ENCODE measurements around the gene JUNB.

JUNB gene

GRCh38 chr19:12782174-12782423 is 9.2 kb upstream of the JUNB start:
- H3K4me3 ChIP-seq (ENCODE audit: low read length) = peak overlapping the region; percentile 49
- no peak for DNase-seq (ENCODE audit: low read depth)
- TF ChIP-seq CTCF (conservative IDR thresholded peaks at IDR 0.05; ENCODE audit: low read depth, low read length) = no peak

- TF ChIP-seq CTCF (conservative IDR thresholded peaks at IDR 0.05; ENCODE audit: low read depth, low read length) = peak; percentile 6
- peak overlapping the region; percentile 49 for H3K4me3 ChIP-seq (ENCODE audit: low read length)
- DNase-seq (ENCODE audit: low read depth) = no peak
These were observed 8.6 kb upstream of the JUNB start for GRCh38 chr19:12782424-12783290.

- H3K4me3 ChIP-seq (ENCODE audit: low read length) = peak overlapping the region; percentile 49
These were observed 7.9 kb upstream of the JUNB start for GRCh38 chr19:12783291-12783848.

GRCh38 chr19:12783849-12784393 is 7.4 kb upstream of the JUNB start:
- no peak overlapping the region for H3K4me3 ChIP-seq (ENCODE audit: low read length)
- DNase-seq (ENCODE audit: low read depth) = no peak
- no peak for TF ChIP-seq CTCF (conservative IDR thresholded peaks at IDR 0.05; ENCODE audit: low read depth, low read length)

More at GRCh38 chr19:12783291-12783848, 7.9 kb upstream of the JUNB start:
- no peak for TF ChIP-seq CTCF (conservative IDR thresholded peaks at IDR 0.05; ENCODE audit: low read depth, low read length)
- DNase-seq (ENCODE audit: low read depth) = no peak

- DNase-seq (ENCODE audit: low read depth) = no peak
- no peak overlapping the region for H3K4me3 ChIP-seq (ENCODE audit: low read length)
- TF ChIP-seq CTCF (conservative IDR thresholded peaks at IDR 0.05; ENCODE audit: low read depth, low read length) = no peak
These were observed 6.9 kb upstream of the JUNB start for GRCh38 chr19:12784394-12784870.

GRCh38 chr19:12784871-12785430 is 6.3 kb upstream of the JUNB start:
- H3K4me3 ChIP-seq (ENCODE audit: low read length) = no peak overlapping the region
- DNase-seq (ENCODE audit: low read depth) = no peak
- no peak for TF ChIP-seq CTCF (conservative IDR thresholded peaks at IDR 0.05; ENCODE audit: low read depth, low read length)

Data from retinal pigment epithelial cell (primary cell).